H1 (cell line): ENCODE measurements around the gene NRSN2. TPM values are rescaled to one million over a fixed set of nuclear protein-coding genes. Genes with fewer than 3 reads are reported as not detected.

ENCODE experiments used
- CTCF ChIA-PET: fragments of 300-600 bp; sonication (Branson Sonifier 250); formaldehyde crosslinking; loops from one replicate; lab custom pipeline; 2021; ENCODE audit not compliant: partially characterized antibody; lab: Charles Lee
- POLR2A ChIA-PET: fragments of 300-600 bp; sonication (Branson Sonifier 250); formaldehyde crosslinking; loops from one replicate; lab custom pipeline; 2021; ENCODE audit warnings: inconsistent platforms; ENCODE audit not compliant: partially characterized antibody; lab: Charles Lee
- DNase-seq, 2 experiments: peaks; one replicate each; pipeline versions ENCODE4 v3.0.0 to v3.0.0-alpha.2; 2010 to 2022; ENCODE audit warnings: low spot score in 2 of 2, low read depth in 1 of 2, mixed read lengths in 1 of 2
- FAIRE-seq: peaks from 2 replicates; lab custom pipeline; 2011; peaks lifted over from hg19 to GRCh38; lab: Jason Lieb, UNC
- H2AFZ ChIP-seq: 2 replicates; pipeline ENCODE4 v1.8.1; 2012; ENCODE audit warnings: low read length, inconsistent platforms
- H2AK5ac ChIP-seq: 2 replicates; pipeline ENCODE4 v1.6.1; 2013; ENCODE audit warnings: low read depth, low read length
- H2BK120ac ChIP-seq: replicated peaks from 2 replicates; pipeline ENCODE3; 2013; ENCODE audit warnings: low read depth, low read length, inconsistent platforms
- H2BK12ac ChIP-seq: 2 replicates; pipeline ENCODE4 v1.6.1; 2013; ENCODE audit warnings: low read depth, low read length
- H2BK15ac ChIP-seq: 2 replicates; pipeline ENCODE4 v1.6.1; 2013; ENCODE audit warnings: low read length
- H2BK20ac ChIP-seq: 2 replicates; pipeline ENCODE4 v1.6.1; 2013; ENCODE audit warnings: low read length
- H2BK5ac ChIP-seq: 2 replicates; pipeline ENCODE4 v1.6.1; 2013; ENCODE audit warnings: low read depth, low read length
- H3K14ac ChIP-seq: 2 replicates; pipeline ENCODE4 v1.6.1; 2013; ENCODE audit warnings: inconsistent platforms; ENCODE audit not compliant: insufficient read length
- H3K18ac ChIP-seq: 2 replicates; pipeline ENCODE4 v1.6.1; 2013; ENCODE audit warnings: low read length; ENCODE audit errors: extremely low read depth
- H3K23ac ChIP-seq: 2 replicates; pipeline ENCODE4 v1.6.1; 2013; ENCODE audit warnings: inconsistent platforms; ENCODE audit not compliant: insufficient read length
- H3K23me2 ChIP-seq: 2 replicates; pipeline ENCODE4 v1.6.1; 2013; ENCODE audit warnings: low read depth, low read length
- H3K27ac ChIP-seq: 2 replicates; pipeline ENCODE4 v1.6.1; 2011; ENCODE audit warnings: low read depth, low read length, inconsistent platforms
- H3K27me3 ChIP-seq, 4 experiments: replicated peaks in 1 of 4; 1 replicate in 1 of 4; 2 replicates in 3 of 4; pipeline versions ENCODE4 v1.6.1 to v1.8.1; 2011 to 2013; ENCODE audit warnings: low read length in 3 of 4, mild to moderate bottlenecking in 3 of 4, inconsistent platforms in 2 of 4, mixed read lengths in 2 of 4, moderate library complexity in 1 of 4; ENCODE audit not compliant: control insufficient read depth in 3 of 4, insufficient read depth in 3 of 4; ENCODE audit errors: extremely low read depth in 1 of 4
- H3K36me3 ChIP-seq, 4 experiments: 2 replicates each; pipeline versions ENCODE4 v1.6.1 to v1.8.1; 2011 to 2013; ENCODE audit warnings: mild to moderate bottlenecking in 4 of 4, low read length in 3 of 4, moderate library complexity in 2 of 4, control low read depth in 1 of 4, inconsistent platforms in 1 of 4; ENCODE audit not compliant: insufficient read depth in 4 of 4, control insufficient read depth in 2 of 4
- H3K4ac ChIP-seq: replicated peaks from 2 replicates; pipeline ENCODE3; 2013; ENCODE audit warnings: low read length, low read depth, mixed read lengths, inconsistent platforms; ENCODE audit not compliant: insufficient read length
- H3K4me1 ChIP-seq, 4 experiments: replicated peaks in 1 of 4; 1 replicate in 1 of 4; 2 replicates in 3 of 4; pipeline versions ENCODE4 v1.6.1 to v1.8.1; 2011 to 2013; ENCODE audit warnings: low read length in 3 of 4, inconsistent platforms in 2 of 4, mixed read lengths in 1 of 4; ENCODE audit not compliant: insufficient read depth in 4 of 4, control insufficient read depth in 3 of 4
- H3K4me2 ChIP-seq, 2 experiments: 2 replicates each; pipeline versions ENCODE4 v1.6.1 to v1.8.1; 2011 to 2013; ENCODE audit warnings: low read depth in 2 of 2, low read length in 2 of 2, control low read depth in 1 of 2, inconsistent platforms in 1 of 2, mild to moderate bottlenecking in 1 of 2; ENCODE audit not compliant: insufficient read depth in 1 of 2
- H3K4me3 ChIP-seq, 4 experiments: fragments of 200-600, 300-600 bp in 1 of 4; sonication (generic), shearing (Covaris generic), sonication (Bioruptor Twin) in 1 of 4; 2 replicates each; pipeline versions ENCODE4 v1.5.1 to v1.8.1; 2011 to 2016; ENCODE audit warnings: low read length in 4 of 4, low read depth in 3 of 4, control low read depth in 2 of 4, inconsistent platforms in 2 of 4, mild to moderate bottlenecking in 2 of 4, mixed read lengths in 1 of 4, moderate library complexity in 1 of 4; ENCODE audit not compliant: insufficient read depth in 2 of 4; ENCODE audit errors: extremely low read depth in 1 of 4
- H3K56ac ChIP-seq: replicated peaks from 2 replicates; pipeline ENCODE3; 2013; ENCODE audit warnings: low read depth, mild to moderate bottlenecking, mixed read lengths, low read length, inconsistent platforms; ENCODE audit not compliant: insufficient read length
- H3K79me1 ChIP-seq: 2 replicates; pipeline ENCODE4 v1.6.1; 2013; ENCODE audit warnings: low read depth, low read length, control low read depth
- H3K79me2 ChIP-seq, 2 experiments: 2 replicates each; pipeline versions ENCODE4 v1.6.1 to v1.8.1; 2012 to 2013; ENCODE audit warnings: low read length in 2 of 2, mild to moderate bottlenecking in 2 of 2, inconsistent platforms in 1 of 2; ENCODE audit not compliant: insufficient read depth in 2 of 2, control insufficient read depth in 1 of 2
- H3K9ac ChIP-seq, 4 experiments: replicated peaks in 1 of 4; 1 replicate in 1 of 4; 2 replicates in 3 of 4; pipeline versions ENCODE4 v1.6.1 to v1.8.1; 2011 to 2013; ENCODE audit warnings: low read depth in 3 of 4, low read length in 3 of 4, control low read depth in 2 of 4, mild to moderate bottlenecking in 2 of 4, moderate library complexity in 2 of 4, inconsistent platforms in 1 of 4; ENCODE audit errors: extremely low read depth in 1 of 4
- H3K9me3 ChIP-seq, 2 experiments: 2 replicates each; pipeline versions ENCODE4 v1.6.1 to v1.8.1; 2012 to 2013; ENCODE audit warnings: mild to moderate bottlenecking in 2 of 2, moderate library complexity in 2 of 2, control low read depth in 1 of 2, inconsistent platforms in 1 of 2, low read depth in 1 of 2, low read length in 1 of 2, mixed read lengths in 1 of 2; ENCODE audit not compliant: insufficient read depth in 2 of 2
- H4K20me1 ChIP-seq, 2 experiments: replicated peaks in 1 of 2; 2 replicates each; pipeline versions ENCODE3 to v1.8.1; 2011 to 2013; ENCODE audit warnings: inconsistent platforms in 2 of 2, low read length in 2 of 2, mild to moderate bottlenecking in 1 of 2; ENCODE audit not compliant: insufficient read depth in 2 of 2, control insufficient read depth in 1 of 2
- H4K5ac ChIP-seq: 2 replicates; pipeline ENCODE4 v1.6.1; 2013; ENCODE audit warnings: low read length, low read depth, mixed read lengths, inconsistent platforms; ENCODE audit not compliant: insufficient read length
- H4K8ac ChIP-seq: 2 replicates; pipeline ENCODE4 v1.8.0; 2013; ENCODE audit warnings: mild to moderate bottlenecking, moderate library complexity, low read length, inconsistent platforms; ENCODE audit not compliant: insufficient read depth; ENCODE audit errors: extremely low read depth
- H4K91ac ChIP-seq: replicated peaks from 2 replicates; pipeline ENCODE3; 2013; ENCODE audit warnings: low read length, mixed read lengths, inconsistent platforms; ENCODE audit not compliant: insufficient read length
- EP300 ChIP-seq, 2 experiments: IDR thresholded peaks; 1 replicate in 1 of 2; 2 replicates in 1 of 2; pipeline ENCODE4 v1.6.1; 2011 to 2012; ENCODE audit warnings: low read depth in 2 of 2, low read length in 2 of 2, mild to moderate bottlenecking in 2 of 2, borderline replicate concordance in 1 of 2, inconsistent platforms in 1 of 2, moderate library complexity in 1 of 2
- NANOG ChIP-seq: IDR thresholded peaks from 2 replicates; pipeline ENCODE4 v1.6.1; 2011; ENCODE audit warnings: low read length, low read depth, mild to moderate bottlenecking, inconsistent platforms; ENCODE audit not compliant: insufficient read depth, poor library complexity, severe bottlenecking
- RXRA ChIP-seq: IDR thresholded peaks from 2 replicates; pipeline ENCODE4 v1.6.1; 2011; ENCODE audit warnings: low read depth, mild to moderate bottlenecking, low read length, moderate library complexity; ENCODE audit not compliant: insufficient read depth
- WGBS, 2 experiments: shearing (Covaris generic) in 1 of 2; methylation state at CpG; one replicate each; pipeline versions ENCODE4 v1.1.6 to v1.1.7; 2013 to 2015; ENCODE audit warnings: low lambda C conversion rate in 2 of 2, mixed read lengths in 2 of 2, inconsistent platforms in 1 of 2, low coverage in 1 of 2, missing lambda C conversion rate in 1 of 2; ENCODE audit not compliant: insufficient replicate concordance in 2 of 2, insufficient coverage in 1 of 2, insufficient read length in 1 of 2; ENCODE audit errors: extremely low coverage in 1 of 2, missing lambda C conversion rate in 1 of 2; 5-methylcytosine and 5-hydroxymethylcytosine counted together
- polyA plus RNA-seq, 7 experiments: library from polyadenylated mRNA; depleted of rRNA in 3 of 7; stranded (reverse) in 5 of 7; unstranded in 2 of 7; fragments of >200 nt in 5 of 7; fragments of 200-250 nt in 2 of 7; gene quantifications; 1 replicate in 5 of 7; 2 replicates in 1 of 7; 4 replicates in 1 of 7; pipeline versions ENCODE4 v1.2.1 to v1.2.3, GENCODE V29; 2011 to 2013; ENCODE audit warnings: missing spikeins in 2 of 7, mixed read lengths in 2 of 7
- total RNA-seq: library from RNA; stranded (reverse); fragmentation: NEBNext Ultra II Directional; extraction: Animal tissue kit (Norgen Biotek cat#: 25700); gene quantifications from 2 replicates; pipeline ENCODE4 v1.2.1, GENCODE V29; 2021

Gene NRSN2
- total and polyA plus RNA-seq, 2 of the 8 experiments (the other 6 are each of a cell fraction or from before 2014, with no cell fraction given): 19.4 to 33.3 TPM

DNA sequence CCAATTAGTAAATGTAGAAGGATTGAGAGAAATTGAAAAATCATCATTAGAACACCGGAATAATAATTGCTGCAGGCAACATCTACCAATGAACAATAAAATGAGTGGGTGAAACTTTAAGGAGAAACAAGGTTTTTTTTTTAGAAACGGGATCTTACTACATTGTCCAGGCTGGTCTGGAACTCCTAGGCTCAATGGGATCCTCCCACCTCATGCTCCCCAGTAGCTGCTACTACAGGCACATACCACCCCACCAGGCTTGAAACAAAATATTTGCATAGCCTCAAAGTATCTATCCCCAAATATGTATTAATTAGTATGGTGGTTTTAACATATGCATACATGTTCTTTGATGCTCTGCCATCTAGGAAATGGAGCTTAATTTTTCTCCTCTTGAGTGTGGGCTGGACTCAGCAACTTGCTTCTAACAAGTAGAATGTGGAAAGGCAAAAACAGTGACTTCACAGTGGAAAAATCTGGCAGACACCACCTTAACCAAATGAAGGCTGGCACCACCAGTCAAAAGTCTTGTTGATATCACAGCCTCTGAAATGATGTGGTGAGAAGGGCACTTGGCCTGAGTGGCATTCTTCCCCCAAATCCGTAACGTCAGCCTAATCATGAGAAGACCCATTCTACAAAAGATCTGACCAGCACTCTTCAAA is 12.1 kb downstream of the NRSN2 start:
- H3K23me2 ChIP-seq: no peaks in the 10 kb centered on the region
- 85% methylated on average over 4 of the region's 4 CpGs; no CpG with 5 or more reads in 1 of the 2 experiments for WGBS, 2 experiments
- H3K4me1 ChIP-seq: no peaks in the 10 kb centered on the region; a peak in 2 of 7 replicates
- no peak overlapping the region; the same call in 1 of the 2 replicates for H2BK12ac ChIP-seq
- no peak overlapping the region for H3K23ac ChIP-seq
- no peaks in the 10 kb centered on the region for H4K20me1 ChIP-seq
- no peak overlapping the region for H2BK20ac ChIP-seq
- no peak overlapping the region for H3K14ac ChIP-seq
- CTCF ChIA-PET: interaction anchor here (0.6 kb wide), 2 partner anchors 37 to 378 kb away, joined by 3 read pairs; no protein-coding TSS in a partner anchor
- FAIRE-seq: no peak
- no peak for DNase-seq
- no peaks in the 10 kb centered on the region for H3K36me3 ChIP-seq
- TF ChIP-seq NANOG (no peak), EP300 (IDR thresholded peaks at IDR 0.05; ENCODE audit: borderline replicate concordance in 1 of 2, low read depth in 2 of 2, low read length in 2 of 2) (no peak), RXRA (no peak)
- TF ChIP-seq, all 59 proteins: peak for 0
- Histone ChIP-seq H4K5ac (no peak overlapping the region), H3K56ac (no peak overlapping the region), H3K27me3 (no peaks in the 10 kb centered on the region), H3K4me2 (no peak overlapping the region), H3K79me1 (no peaks in the 10 kb centered on the region), H3K79me2 (no peaks in the 10 kb centered on the region), H3K9ac (no peak overlapping the region), H2AFZ (no peak overlapping the region), H2BK120ac (no peak overlapping the region), H4K8ac (no peak overlapping the region), H3K4ac (no peak overlapping the region), H2BK5ac (no peak overlapping the region), H2BK15ac (no peak overlapping the region), H3K27ac (no peak overlapping the region), H4K91ac (no peak overlapping the region), H3K9me3 (no peaks in the 10 kb centered on the region), H3K18ac (no peak overlapping the region), H3K4me3 (no peak overlapping the region), H2AK5ac (no peak overlapping the region)
- POLR2A ChIA-PET: interaction anchor here (0.7 to 5.7 kb wide), 4 partner anchors 13 to 36 kb away, joined by 3 to 49 read pairs (median 6); partner anchors contain the start of gene TRIB3
